IPS-18c (cell line): ENCODE data around the gene ANKRD10.

ENCODE experiments used
- H3K4me3 ChIP-seq: 2 replicates; pipeline ENCODE4 v1.7.0; 2013; ENCODE audit warnings: low read depth, mild to moderate bottlenecking, low read length, moderate library complexity; ENCODE audit not compliant: insufficient read depth
- H3K9me3 ChIP-seq: one replicate; pipeline ENCODE4 v1.6.1; 2013; ENCODE audit warnings: mild to moderate bottlenecking, low read length, moderate library complexity; ENCODE audit not compliant: control insufficient read depth, insufficient read depth

Gene ANKRD10

DNA sequence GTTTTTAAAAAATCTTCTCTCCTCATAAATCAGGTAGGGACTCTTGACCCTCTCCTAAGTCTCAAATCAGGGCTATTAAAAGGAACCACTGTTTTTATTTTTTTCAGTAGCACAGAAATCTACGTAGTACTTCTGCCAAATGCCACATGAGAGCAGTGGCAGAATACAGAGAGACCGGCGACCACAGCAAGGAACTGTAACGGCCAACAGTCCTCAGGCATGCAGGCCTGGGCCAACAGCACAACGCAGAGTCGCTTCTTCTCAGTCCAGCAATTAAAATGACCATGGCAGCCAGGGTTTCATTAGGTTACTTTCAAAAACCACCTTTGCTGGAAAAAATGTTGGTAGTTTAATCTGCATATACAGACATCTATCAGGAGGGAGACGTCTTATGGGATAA is 34.2 kb downstream of the ANKRD10 start:
- Histone ChIP-seq H3K9me3 (no peaks in the 10 kb centered on the region), H3K4me3 (no peak overlapping the region)

DNA sequence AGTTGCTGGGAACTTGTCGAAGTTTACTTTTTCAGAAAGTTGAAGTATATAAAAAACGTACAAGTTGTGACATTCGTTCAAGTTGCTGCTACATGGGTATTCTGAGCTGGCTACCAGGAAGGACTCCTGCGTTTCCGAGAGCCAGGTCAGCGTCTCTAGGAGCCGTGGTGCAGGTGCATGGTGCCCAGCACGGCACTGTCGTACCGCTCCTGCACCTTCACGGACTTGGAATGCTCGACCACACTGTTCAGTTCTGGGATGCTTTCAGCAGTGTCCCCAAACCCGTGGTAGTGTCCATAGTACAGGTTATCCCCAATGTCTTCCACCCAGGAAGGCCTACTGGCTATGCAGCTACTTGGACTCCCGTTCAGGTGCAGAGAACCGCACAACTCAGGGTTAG is 35.4 kb downstream of the ANKRD10 start:
- no peaks in the 10 kb centered on the region for H3K9me3 ChIP-seq

DNA sequence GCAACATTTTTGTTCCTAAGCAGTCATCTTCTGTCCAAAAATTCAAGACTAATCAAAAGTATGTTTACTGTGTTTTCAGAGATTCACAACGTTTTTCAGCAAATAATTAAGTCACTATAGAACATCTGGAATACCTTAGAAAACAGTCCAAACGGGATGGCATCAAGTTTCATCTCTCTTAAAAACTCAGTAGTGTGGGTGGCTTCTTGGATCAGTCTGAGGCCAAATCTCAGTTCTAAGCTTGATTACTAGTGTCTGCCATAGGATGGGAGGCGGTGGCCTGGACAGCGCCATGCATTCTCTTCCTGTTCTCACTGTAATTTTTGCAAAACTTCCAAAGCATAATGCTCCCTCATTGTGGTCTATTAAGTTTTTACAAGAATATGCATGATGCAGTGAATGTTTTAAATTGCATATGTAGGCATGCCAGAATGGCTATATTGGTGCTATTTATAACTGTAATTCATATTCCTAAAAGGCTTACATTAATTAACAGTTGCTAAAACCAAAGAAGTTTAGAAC is 37.1 kb downstream of the ANKRD10 start:
- H3K4me3 ChIP-seq, result no peak overlapping the region

More for the DNA sequence above, 35.4 kb downstream of the ANKRD10 start:
- H3K4me3 ChIP-seq, result no peak overlapping the region

DNA sequence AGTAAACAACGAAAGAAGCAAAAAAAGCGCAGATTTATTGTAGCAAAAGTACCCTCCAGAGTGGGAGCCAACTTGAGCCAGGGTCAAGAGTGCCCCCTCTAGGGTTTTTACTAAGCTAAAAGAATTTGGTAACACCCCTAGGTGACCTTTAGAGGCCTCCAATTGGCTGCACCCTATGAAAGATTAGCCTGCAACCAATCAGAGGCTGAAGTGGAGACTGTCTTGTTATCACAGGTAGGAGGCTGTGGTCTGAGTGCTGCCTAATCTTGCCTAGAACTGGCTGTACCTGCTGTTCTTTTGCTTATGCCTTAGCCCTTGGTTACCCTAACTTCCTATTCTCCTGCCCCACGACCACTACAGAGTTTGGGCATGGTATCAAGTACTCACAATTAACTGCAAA is 38.3 kb downstream of the ANKRD10 start:
- Histone ChIP-seq H3K9me3 (no peaks in the 10 kb centered on the region), H3K4me3 (no peak overlapping the region)

More for the DNA sequence above, 37.1 kb downstream of the ANKRD10 start:
- H3K9me3 ChIP-seq, result no peaks in the 10 kb centered on the region

GRCh38 chr13:110875241-110875640 is 39.6 kb downstream of the ANKRD10 start:
- H3K4me3 ChIP-seq, result no peak overlapping the region
- H3K9me3 ChIP-seq, result no peaks in the 10 kb centered on the region

DNA sequence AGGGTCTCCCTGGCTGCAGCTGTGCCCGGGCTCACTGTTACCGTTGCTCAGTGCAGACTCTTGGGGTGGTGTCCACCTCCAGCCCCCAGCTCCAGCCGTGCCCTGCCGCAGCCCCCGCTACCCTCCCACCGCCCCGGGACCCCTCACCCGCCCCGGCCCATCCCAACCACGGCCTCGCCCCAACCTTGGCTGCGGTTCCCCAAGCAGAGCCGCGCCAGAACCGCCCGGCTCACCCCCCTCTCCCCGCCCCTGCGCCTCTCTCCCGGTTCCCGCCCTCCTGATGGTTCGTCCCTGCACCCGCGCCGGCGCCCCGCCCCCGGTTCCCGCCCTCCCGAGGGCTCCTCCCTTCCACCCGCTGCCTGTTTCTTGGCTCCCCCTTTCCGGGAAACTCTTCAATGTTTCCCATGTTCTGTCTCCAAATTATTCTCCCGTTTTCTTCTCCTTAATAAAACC is 40.3 kb downstream of the ANKRD10 start:
- Histone ChIP-seq H3K9me3 (no peaks in the 10 kb centered on the region), H3K4me3 (peak overlapping the region; percentile 44)

GRCh38 chr13:110873639-110874507 is 41.0 kb downstream of the ANKRD10 start:
- peak overlapping the region; percentile 44 for H3K4me3 ChIP-seq

DNA sequence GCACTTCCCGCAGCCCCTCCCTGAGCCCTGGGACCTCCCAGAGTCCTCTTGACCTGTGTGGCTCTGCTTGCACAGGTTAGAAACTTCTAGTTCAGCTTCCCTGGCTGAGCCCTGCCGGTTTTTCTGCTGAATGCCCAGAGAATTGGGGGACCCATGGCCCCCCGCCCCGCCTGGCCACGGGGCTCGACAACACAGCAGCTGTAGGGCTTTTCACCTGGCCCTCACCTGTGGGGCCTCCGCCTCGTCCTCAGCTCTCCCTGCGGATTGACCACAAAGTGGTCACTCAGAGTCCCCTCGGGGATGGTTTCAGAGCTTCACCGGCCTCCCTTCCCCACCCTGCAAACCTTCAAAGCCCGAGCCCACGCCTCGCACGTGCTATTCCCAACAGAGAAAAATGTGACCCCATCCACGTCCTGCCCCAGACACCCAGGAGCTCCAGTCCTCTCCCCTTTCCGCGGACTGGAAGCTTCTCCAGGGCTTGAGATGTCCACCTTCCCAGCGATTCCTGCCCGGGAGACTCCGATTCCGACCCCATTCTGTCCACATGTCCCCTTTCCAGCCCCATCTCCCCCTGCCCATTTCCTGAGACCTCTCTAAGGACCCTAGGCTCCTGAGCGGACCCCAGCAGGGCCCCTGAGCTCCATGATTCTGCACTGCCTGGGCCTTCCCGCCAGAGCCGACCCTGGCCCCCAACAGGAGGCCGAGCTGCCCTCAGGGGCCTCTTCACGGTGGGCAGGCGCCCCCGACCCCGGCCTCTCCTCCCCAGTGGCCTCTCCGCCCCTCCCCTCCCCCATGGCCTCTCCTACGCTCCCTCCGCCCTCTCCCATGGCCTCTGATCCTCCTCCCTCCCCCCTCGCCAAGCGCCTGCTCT is 41.9 kb downstream of the ANKRD10 start:
- Histone ChIP-seq H3K4me3 (no peak overlapping the region), H3K9me3 (no peaks in the 10 kb centered on the region)

More at GRCh38 chr13:110873639-110874507, 41.0 kb downstream of the ANKRD10 start:
- no peaks in the 10 kb centered on the region for H3K9me3 ChIP-seq

DNA sequence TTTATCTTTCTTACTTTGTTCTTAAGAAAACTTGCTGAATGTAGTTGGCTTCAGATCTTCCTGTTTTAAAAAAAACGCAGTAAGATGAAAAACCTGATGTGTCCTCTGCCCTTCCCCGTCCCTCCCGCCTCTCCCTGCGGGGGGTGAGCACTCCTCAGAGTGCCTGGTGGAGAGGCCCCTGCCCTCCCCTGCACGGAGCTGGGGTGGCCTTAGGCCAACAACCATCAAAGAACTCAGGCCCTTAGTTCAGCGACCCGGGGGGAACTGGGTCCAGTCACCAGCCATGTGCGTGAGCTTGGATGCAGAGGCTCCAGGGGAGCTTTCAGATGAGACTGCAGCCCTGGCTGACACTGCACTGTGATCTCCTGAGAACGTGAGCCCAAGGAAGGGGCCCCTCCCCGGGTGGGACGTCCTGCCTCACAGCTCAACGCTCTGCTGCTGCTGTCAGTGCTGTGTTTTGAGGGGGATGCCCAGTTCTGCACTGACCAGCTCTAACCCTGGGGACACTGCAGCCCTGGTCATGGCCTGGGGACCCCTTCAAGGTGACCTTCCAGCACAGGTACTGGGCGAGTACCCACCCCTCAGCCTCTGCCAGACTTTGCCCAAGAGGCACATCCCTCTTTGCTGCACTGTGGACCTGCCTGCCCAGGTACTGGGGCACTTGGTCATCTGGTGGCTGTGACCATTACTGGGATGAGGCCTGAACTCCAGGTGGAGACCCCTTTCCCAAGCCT is 42.7 kb downstream of the ANKRD10 start:
- H3K4me3 ChIP-seq, result no peak overlapping the region
- H3K9me3 ChIP-seq, result no peaks in the 10 kb centered on the region

GRCh38 chr13:110869805-110870706 is 44.8 kb downstream of the ANKRD10 start:
- Histone ChIP-seq H3K9me3 (no peaks in the 10 kb centered on the region), H3K4me3 (no peak overlapping the region)

- no peaks in the 10 kb centered on the region for H3K9me3 ChIP-seq
- no peak overlapping the region for H3K4me3 ChIP-seq
Measured at GRCh38 chr13:110869231-110869804, 45.6 kb downstream of the ANKRD10 start.

GRCh38 chr13:110868720-110869119 is 46.1 kb downstream of the ANKRD10 start:
- Histone ChIP-seq H3K9me3 (no peaks in the 10 kb centered on the region), H3K4me3 (no peak overlapping the region)

DNA sequence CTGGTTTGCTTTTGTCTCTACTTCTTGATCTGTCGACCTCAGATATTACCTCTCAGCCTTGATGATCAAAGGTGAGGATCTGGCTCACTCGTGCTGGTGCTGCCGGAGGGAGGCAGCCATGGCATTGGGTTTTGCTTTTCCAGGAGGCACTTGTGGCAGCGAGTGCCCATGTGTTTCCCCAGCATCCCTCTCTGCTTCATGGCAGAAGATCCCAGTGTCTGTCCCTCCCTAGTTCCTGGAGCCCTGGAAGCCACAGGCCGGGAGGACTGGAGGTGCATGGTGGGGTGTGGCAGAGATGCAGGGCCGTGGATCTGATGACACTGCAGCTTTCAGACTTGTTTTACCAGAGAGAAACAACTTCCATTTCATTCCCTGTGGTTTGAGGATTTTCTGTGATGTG is 47.5 kb downstream of the ANKRD10 start:
- H3K9me3 ChIP-seq, result no peaks in the 10 kb centered on the region

GRCh38 chr13:110866491-110867170 is 48.2 kb downstream of the ANKRD10 start:
- Histone ChIP-seq H3K9me3 (no peaks in the 10 kb centered on the region), H3K4me3 (no peak overlapping the region)

More for the DNA sequence above, 47.5 kb downstream of the ANKRD10 start:
- no peak overlapping the region for H3K4me3 ChIP-seq

DNA sequence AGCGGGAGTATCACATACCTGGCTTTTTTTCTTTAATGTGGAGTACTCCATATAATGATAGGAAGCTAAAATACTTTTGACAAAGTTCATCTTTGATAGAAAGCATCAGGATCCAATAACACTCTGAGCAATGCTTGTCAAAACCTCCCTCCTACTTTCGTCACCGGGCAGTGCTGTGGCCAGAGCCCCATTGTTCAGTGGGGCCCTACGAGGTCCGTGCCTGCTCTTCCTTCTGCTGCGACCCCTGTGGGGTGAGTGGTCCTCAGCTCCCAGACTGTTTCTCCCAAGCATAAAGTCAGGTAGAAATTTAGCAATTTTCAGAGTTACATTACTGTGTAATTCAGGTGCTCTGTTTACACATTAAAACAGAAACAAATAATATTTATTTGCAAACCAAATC is 51.2 kb downstream of the ANKRD10 start:
- Histone ChIP-seq H3K4me3 (no peak overlapping the region), H3K9me3 (no peaks in the 10 kb centered on the region)
